GM21447 (cell line): Measurements from ENCODE around the gene CELF4.

Experiments used
- ATAC-seq: cut with Tn5 transposase; IDR thresholded peaks from one replicate; pipeline ENCODE4 v1.9.1; 2021; ENCODE audit not compliant: unreplicated experiment

Gene CELF4

GRCh38 chr18:37422596-37422995, 143.0 kb downstream of the CELF4 start:
- ATAC-seq, result no peak

GRCh38 chr18:37422116-37422515, 143.5 kb downstream of the CELF4 start:
- ATAC-seq, result no peak

- no peak for ATAC-seq
These were observed 144.1 kb downstream of the CELF4 start for GRCh38 chr18:37421341-37422077.

GRCh38 chr18:37420315-37420880, 145.2 kb downstream of the CELF4 start:
- ATAC-seq, result no peak

- ATAC-seq, result no peak
These were observed 145.7 kb downstream of the CELF4 start for GRCh38 chr18:37419866-37420265.

GRCh38 chr18:37419315-37419714, 146.3 kb downstream of the CELF4 start:
- ATAC-seq, result no peak

GRCh38 chr18:37414816-37415215, 150.8 kb downstream of the CELF4 start:
- no peak for ATAC-seq

GRCh38 chr18:37412829-37413228, 152.8 kb downstream of the CELF4 start:
- no peak for ATAC-seq

GRCh38 chr18:37412333-37412732, 153.3 kb downstream of the CELF4 start:
- ATAC-seq, result no peak

- no peak for ATAC-seq
These were observed 155.7 kb downstream of the CELF4 start for GRCh38 chr18:37409878-37410277.

- no peak for ATAC-seq
These were observed 156.8 kb downstream of the CELF4 start for GRCh38 chr18:37408676-37409265.

GRCh38 chr18:37407571-37407970, 158.0 kb downstream of the CELF4 start:
- ATAC-seq, result no peak

GRCh38 chr18:37405772-37406171, 159.8 kb downstream of the CELF4 start:
- ATAC-seq, result no peak

GRCh38 chr18:37405229-37405628, 160.4 kb downstream of the CELF4 start:
- ATAC-seq, result no peak

GRCh38 chr18:37403788-37404187, 161.8 kb downstream of the CELF4 start:
- ATAC-seq, result no peak

- ATAC-seq, result no peak
These were observed 162.4 kb downstream of the CELF4 start for GRCh38 chr18:37403100-37403781.

GRCh38 chr18:37402735-37403099, 162.9 kb downstream of the CELF4 start:
- ATAC-seq, result no peak

- ATAC-seq, result no peak
These were observed 164.8 kb downstream of the CELF4 start for GRCh38 chr18:37400802-37401201.

- no peak for ATAC-seq
These were observed 167.2 kb downstream of the CELF4 start for GRCh38 chr18:37398248-37398920.

- no peak for ATAC-seq
These were observed 167.8 kb downstream of the CELF4 start for GRCh38 chr18:37397814-37398213.

GRCh38 chr18:37396971-37397720, 168.5 kb downstream of the CELF4 start:
- ATAC-seq, result no peak
